ENCODE data around the gene LYPD5.

The LYPD5 gene

DNA sequence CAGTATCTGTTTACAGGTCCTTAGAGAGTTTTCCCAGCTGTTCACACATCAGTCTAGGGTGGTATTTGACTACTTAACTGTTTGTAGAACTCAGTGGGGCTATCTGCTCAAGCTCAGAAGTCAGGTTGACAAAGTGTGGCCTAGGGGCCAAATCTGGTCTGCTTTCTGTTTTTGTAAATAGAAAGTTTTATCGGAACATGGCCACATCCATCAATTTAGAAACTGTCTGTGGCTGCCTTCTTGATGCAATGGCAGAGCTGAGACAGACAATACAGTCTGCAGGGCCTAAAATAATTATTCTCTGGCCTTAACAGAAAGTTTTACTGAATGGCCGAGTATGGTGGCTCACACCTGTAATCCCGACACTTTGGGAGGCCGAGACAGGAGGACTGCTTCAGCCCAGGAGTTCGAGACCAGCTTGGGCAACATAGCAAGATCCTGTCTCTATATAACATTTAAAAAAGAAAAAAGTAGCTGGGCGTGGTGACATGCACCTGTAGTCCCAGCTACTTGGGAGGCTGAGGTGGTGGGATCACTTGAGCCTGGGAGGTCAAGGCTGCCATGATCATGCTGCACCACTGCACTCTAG is 49.9 kb downstream of the LYPD5 start:
- H3K4me1 Mint-ChIP-seq: peaks cover 24% of the 10 kb centered on the region
- no peak overlapping the region for H3K4me3 Mint-ChIP-seq
- TF ChIP-seq, protein P1, sequence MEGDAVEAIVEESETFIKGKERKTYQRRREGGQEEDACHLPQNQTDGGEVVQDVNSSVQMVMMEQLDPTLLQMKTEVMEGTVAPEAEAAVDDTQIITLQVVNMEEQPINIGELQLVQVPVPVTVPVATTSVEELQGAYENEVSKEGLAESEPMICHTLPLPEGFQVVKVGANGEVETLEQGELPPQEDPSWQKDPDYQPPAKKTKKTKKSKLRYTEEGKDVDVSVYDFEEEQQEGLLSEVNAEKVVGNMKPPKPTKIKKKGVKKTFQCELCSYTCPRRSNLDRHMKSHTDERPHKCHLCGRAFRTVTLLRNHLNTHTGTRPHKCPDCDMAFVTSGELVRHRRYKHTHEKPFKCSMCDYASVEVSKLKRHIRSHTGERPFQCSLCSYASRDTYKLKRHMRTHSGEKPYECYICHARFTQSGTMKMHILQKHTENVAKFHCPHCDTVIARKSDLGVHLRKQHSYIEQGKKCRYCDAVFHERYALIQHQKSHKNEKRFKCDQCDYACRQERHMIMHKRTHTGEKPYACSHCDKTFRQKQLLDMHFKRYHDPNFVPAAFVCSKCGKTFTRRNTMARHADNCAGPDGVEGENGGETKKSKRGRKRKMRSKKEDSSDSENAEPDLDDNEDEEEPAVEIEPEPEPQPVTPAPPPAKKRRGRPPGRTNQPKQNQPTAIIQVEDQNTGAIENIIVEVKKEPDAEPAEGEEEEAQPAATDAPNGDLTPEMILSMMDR (IDR thresholded peaks at IDR 0.05; ENCODE audit: unreplicated experiment in 3 of 3): no peak
- H3K9me3 Mint-ChIP-seq: no peaks in the 10 kb centered on the region
- H3K36me3 Mint-ChIP-seq (ENCODE audit: low read depth): peaks cover 38% of the 10 kb centered on the region
- H3K27me3 Mint-ChIP-seq (ENCODE audit: low read depth): no peaks in the 10 kb centered on the region
- peak overlapping the region in 2 of 3 experiments; percentile 57 to 61 for H3K27ac Mint-ChIP-seq

DNA sequence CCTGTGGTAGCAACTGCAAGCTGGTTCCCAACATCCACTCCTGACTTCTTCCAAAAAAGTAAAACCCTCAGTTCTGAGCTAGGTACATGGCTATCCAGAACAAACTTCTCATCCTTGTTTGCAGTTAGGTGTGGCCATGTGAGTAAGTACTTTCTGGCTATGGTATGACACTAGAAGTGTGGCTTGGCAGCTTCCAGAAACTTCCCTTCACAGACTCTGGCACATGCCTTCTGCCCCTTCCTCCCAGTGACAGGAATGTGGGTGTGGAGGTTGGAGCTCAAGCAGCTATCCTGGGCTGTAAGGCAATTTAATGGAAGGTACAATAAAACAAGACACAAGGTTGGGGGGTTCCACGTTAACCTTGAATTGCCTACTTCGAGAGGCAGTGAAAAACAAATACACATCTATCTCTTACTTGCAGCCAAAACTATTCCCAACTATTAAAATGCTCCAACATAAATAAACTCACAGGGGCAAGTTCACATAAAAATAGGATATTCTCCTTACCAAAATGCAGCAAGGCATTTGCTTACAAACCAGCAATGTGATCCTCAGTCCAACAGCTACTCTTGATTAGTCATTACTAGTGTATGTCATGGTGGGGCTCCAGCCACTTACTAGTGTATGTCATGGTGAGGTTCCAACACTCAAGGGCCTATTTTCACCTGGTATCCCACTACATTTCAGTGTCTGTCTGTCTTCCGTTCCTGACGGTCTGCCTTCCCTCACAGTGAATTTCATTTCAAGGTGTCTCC is 50.6 kb downstream of the LYPD5 start:
- Mint-ChIP-seq H3K4me1 (peaks cover 24% of the 10 kb centered on the region), H3K27me3 (ENCODE audit: low read depth) (no peaks in the 10 kb centered on the region), H3K27ac (peak overlapping the region in 1 of 3 experiments; percentile 57), H3K4me3 (peak overlapping the region in 1 of 3 experiments; percentile 23), H3K36me3 (ENCODE audit: low read depth) (peaks cover 42% of the 10 kb centered on the region), H3K9me3 (no peaks in the 10 kb centered on the region)
- TF ChIP-seq, protein P1 (IDR thresholded peaks at IDR 0.05; ENCODE audit: unreplicated experiment in 3 of 3): no peak

DNA sequence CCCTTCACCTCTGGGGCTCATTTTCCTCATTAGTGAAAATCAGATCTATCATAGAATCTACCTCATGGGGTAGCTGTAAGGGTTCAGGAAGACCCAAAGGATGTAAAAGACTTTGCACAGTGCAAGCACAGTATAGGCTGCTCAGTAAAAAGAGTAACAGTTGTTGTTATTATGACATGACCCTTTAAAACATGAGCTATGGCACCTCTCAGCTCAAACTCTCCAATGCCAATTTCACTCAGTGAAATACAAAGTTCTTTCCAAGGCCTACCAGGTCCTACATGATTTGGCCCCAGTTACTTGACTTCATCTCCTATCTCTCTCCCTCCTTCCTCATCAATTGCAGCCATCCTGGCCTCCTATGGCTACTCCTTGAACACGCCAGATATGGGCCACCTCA is 52.3 kb downstream of the LYPD5 start:
- TF ChIP-seq, protein P1 (IDR thresholded peaks at IDR 0.05; ENCODE audit: unreplicated experiment in 3 of 3): no peak
- Mint-ChIP-seq H3K36me3 (ENCODE audit: low read depth) (peaks cover 53% of the 10 kb centered on the region), H3K27ac (no peak overlapping the region), H3K4me3 (no peak overlapping the region), H3K4me1 (peaks cover 13% of the 10 kb centered on the region), H3K27me3 (ENCODE audit: low read depth) (no peaks in the 10 kb centered on the region), H3K9me3 (no peaks in the 10 kb centered on the region)

DNA sequence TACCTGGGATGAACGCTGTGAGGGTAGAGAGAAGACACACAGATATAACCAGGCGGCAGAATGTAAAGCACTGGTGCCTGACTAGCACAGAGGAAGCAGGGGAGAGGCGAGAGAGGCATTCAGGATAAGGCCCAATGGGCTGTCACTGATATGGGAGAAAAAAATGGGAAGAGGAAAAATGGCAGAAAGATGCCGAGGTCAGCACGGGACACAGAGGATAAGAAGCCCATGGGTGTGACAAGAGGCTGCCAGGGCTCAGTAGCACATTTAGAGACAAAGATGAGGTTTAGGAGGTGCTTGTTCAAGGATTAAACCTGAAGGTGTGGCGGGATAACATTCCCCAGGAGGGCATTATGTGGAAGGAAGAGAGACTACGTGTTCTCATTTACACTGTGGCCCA is 53.1 kb downstream of the LYPD5 start:
- H3K36me3 Mint-ChIP-seq (ENCODE audit: low read depth): peaks cover 61% of the 10 kb centered on the region
- H3K9me3 Mint-ChIP-seq: no peaks in the 10 kb centered on the region
- no peak overlapping the region for H3K27ac Mint-ChIP-seq
- peaks cover 10% of the 10 kb centered on the region for H3K4me1 Mint-ChIP-seq
- no peak overlapping the region for H3K4me3 Mint-ChIP-seq
- no peaks in the 10 kb centered on the region for H3K27me3 Mint-ChIP-seq (ENCODE audit: low read depth)
- TF ChIP-seq, protein P1 (IDR thresholded peaks at IDR 0.05; ENCODE audit: unreplicated experiment in 3 of 3): no peak

DNA sequence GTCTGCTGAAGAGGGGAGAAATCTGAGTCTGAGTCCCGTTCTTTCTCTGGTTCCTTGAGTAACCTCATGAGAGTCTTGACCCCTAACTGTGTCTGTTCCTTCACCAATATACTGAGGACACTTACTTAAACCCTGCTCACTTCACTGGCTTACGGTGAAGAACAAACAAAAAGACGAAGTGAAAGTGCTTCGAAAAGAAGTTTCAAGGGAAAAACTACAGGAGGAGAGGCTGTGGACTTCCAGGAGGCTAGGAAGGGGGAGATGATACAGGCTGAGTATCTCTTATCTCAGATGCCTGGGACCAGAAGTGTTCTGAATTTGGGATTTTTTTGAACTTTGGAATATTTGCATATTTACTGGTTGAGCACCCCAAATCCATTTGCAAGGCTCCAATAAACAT is 53.6 kb downstream of the LYPD5 start:
- Mint-ChIP-seq H3K4me3 (no peak overlapping the region), H3K36me3 (ENCODE audit: low read depth) (peaks cover 66% of the 10 kb centered on the region), H3K4me1 (peaks cover 6% of the 10 kb centered on the region), H3K27me3 (ENCODE audit: low read depth) (no peaks in the 10 kb centered on the region), H3K27ac (no peak overlapping the region), H3K9me3 (no peaks in the 10 kb centered on the region)
- TF ChIP-seq, protein P1 (IDR thresholded peaks at IDR 0.05; ENCODE audit: unreplicated experiment in 3 of 3): no peak

DNA sequence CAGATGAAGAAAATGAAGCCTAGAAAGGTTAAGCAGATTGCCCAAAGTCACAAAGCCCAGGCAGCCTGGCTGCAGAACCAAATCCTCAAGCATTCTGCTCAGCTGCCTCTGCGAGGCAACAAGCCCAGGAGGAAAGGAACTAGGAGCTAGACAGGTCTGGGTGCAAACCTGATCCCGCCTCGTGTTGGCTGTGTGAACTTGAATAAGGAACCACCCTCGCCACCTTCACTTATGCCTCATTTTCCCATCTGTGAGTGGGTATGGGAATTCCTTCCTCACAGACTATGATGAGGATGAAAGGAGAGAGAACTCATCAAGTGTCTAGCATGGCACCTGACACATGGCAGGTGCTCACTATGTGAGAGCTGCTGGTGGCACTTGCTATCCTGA is 54.0 kb downstream of the LYPD5 start:
- Mint-ChIP-seq H3K4me1 (peaks cover 6% of the 10 kb centered on the region), H3K27me3 (ENCODE audit: low read depth) (no peaks in the 10 kb centered on the region), H3K36me3 (ENCODE audit: low read depth) (peaks cover 68% of the 10 kb centered on the region), H3K27ac (no peak overlapping the region), H3K4me3 (no peak overlapping the region), H3K9me3 (no peaks in the 10 kb centered on the region)
- TF ChIP-seq, protein P1 (IDR thresholded peaks at IDR 0.05; ENCODE audit: unreplicated experiment in 3 of 3): no peak
